ENCODE data around the gene DLG2. TPM values are rescaled to one million over a fixed set of nuclear protein-coding genes. Genes with fewer than 3 reads are reported as not detected.

DLG2 gene
- total and polyA plus RNA-seq, 2 of the 4 experiments (the other 2 are of a cell fraction): 0.31 to 0.36 TPM

DNA sequence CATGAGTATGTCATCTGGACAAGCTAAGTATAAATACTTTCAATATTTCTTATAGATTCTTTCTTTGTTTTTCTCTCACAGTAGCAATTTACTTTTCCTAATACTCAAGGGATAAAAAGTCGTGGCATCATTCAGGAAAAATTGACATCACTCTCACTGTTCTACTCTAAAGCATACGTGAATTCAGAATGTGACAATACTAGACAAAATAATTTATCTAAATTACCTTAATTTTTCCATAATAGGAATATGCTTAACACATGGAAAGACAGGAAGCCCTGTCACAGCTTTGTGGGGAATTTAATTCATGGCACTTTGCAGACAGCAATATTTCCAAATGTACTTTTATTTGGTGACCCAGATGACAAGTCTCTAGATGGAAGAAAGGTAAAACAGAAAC lies 394.6 kb downstream of the DLG2 start:
- in situ Hi-C loops (cut with MboI; ENCODE audit: low sequenced_read_pairs): no loop called here
- Histone ChIP-seq H3K4me1 (ENCODE audit: control insufficient read depth, insufficient read depth, low read length) (no peaks in the 10 kb centered on the region), H3K79me1 (ENCODE audit: low read depth in 1 of 2, low read length in 2 of 2) (no peaks in the 10 kb centered on the region), H3K14ac (replicated peaks; ENCODE audit: low read depth, low read length) (no peak overlapping the region), H4K91ac (ENCODE audit: insufficient read depth, low read depth, low read length) (no peak overlapping the region), H2BK15ac (ENCODE audit: low read depth, low read length) (no peak overlapping the region), H3K23ac (ENCODE audit: low read depth, low read length) (no peak overlapping the region), H3K27me3 (ENCODE audit: control insufficient read depth, insufficient read depth, low read length) (no peaks in the 10 kb centered on the region), H2BK5ac (ENCODE audit: low read depth, low read length, poor library complexity, severe bottlenecking) (no peak overlapping the region), H3K4me2 (ENCODE audit: low read depth, low read length) (no peak overlapping the region), H3K9ac (ENCODE audit: low read depth, low read length) (no peak overlapping the region), H4K5ac (ENCODE audit: low read depth, low read length) (no peak overlapping the region), H3K4me3 (ENCODE audit: insufficient read depth, low read depth, low read length) (no peak overlapping the region), H3K18ac (ENCODE audit: low read depth, low read length) (no peak overlapping the region), H2AK9ac (replicated peaks; ENCODE audit: low read depth, low read length, poor library complexity) (no peak overlapping the region), H4K20me1 (ENCODE audit: insufficient read depth, low read length) (no peaks in the 10 kb centered on the region), H3K4ac (ENCODE audit: low read depth, low read length) (no peak overlapping the region), H4K8ac (ENCODE audit: low read depth in 2 of 2, low read length in 2 of 2) (no peak overlapping the region), H3K36me3 (ENCODE audit: control insufficient read depth, insufficient read depth, low read length) (no peaks in the 10 kb centered on the region), H3K9me1 (ENCODE audit: insufficient read depth, low read length) (no peaks in the 10 kb centered on the region), H2BK20ac (ENCODE audit: low read depth, low read length) (no peak overlapping the region), H3K56ac (ENCODE audit: extremely low read depth, insufficient read depth, low read length) (no peak overlapping the region), H3K27ac (ENCODE audit: insufficient read depth, low read length) (no peak overlapping the region), H2AFZ (replicated peaks; ENCODE audit: low read length, poor library complexity) (no peak overlapping the region), H2AK5ac (ENCODE audit: low read depth, low read length) (no peak overlapping the region), H2BK120ac (ENCODE audit: low read depth, low read length) (no peak overlapping the region), H3K9me3 (ENCODE audit: control insufficient read depth, insufficient read depth, low read length) (no peaks in the 10 kb centered on the region)
- CTCF ChIA-PET: no interaction called here
- TF ChIP-seq, protein P1, sequence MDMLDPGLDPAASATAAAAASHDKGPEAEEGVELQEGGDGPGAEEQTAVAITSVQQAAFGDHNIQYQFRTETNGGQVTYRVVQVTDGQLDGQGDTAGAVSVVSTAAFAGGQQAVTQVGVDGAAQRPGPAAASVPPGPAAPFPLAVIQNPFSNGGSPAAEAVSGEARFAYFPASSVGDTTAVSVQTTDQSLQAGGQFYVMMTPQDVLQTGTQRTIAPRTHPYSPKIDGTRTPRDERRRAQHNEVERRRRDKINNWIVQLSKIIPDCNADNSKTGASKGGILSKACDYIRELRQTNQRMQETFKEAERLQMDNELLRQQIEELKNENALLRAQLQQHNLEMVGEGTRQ (IDR thresholded peaks at IDR 0.05; ENCODE audit: low read depth, low read length): no peak
- TF ChIP-seq, protein P2, sequence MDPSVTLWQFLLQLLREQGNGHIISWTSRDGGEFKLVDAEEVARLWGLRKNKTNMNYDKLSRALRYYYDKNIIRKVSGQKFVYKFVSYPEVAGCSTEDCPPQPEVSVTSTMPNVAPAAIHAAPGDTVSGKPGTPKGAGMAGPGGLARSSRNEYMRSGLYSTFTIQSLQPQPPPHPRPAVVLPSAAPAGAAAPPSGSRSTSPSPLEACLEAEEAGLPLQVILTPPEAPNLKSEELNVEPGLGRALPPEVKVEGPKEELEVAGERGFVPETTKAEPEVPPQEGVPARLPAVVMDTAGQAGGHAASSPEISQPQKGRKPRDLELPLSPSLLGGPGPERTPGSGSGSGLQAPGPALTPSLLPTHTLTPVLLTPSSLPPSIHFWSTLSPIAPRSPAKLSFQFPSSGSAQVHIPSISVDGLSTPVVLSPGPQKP (IDR thresholded peaks at IDR 0.05; ENCODE audit: borderline replicate concordance, low read depth, low read length): no peak
- TF ChIP-seq BHLHE40 (IDR thresholded peaks at IDR 0.05; ENCODE audit: low read depth, low read length) (no peak), RFX5 (IDR thresholded peaks at IDR 0.05; ENCODE audit: low read depth, low read length) (no peak), RAD21 (IDR thresholded peaks at IDR 0.05; ENCODE audit: low read length) (no peak), MAFK (IDR thresholded peaks at IDR 0.05; ENCODE audit: low read depth, low read length) (no peak), NFE2L2 (IDR thresholded peaks at IDR 0.05; ENCODE audit: low read depth, low read length) (no peak), POLR2A (IDR thresholded peaks at IDR 0.05; ENCODE audit: low read depth, low read length) (no peak), SMC3 (IDR thresholded peaks at IDR 0.05; ENCODE audit: low read depth, low read length) (no peak), CTCF (conservative IDR thresholded peaks at IDR 0.05; ENCODE audit: low read depth, low read length) (no peak), RCOR1 (IDR thresholded peaks at IDR 0.05; ENCODE audit: insufficient replicate concordance, low read length) (no peak), MAZ (IDR thresholded peaks at IDR 0.05; ENCODE audit: borderline replicate concordance, low read depth, low read length) (no peak), CHD1 (IDR thresholded peaks at IDR 0.05; ENCODE audit: low read depth, low read length) (no peak), MXI1 (IDR thresholded peaks at IDR 0.05; ENCODE audit: borderline replicate concordance, low read depth, low read length) (no peak), CEBPB (IDR thresholded peaks at IDR 0.05; ENCODE audit: low read depth, low read length) (no peak), FOS (IDR thresholded peaks at IDR 0.05; ENCODE audit: low read depth, low read length) (no peak)
- intact Hi-C loops (cut with micrococcal nuclease): no loop called here
- POLR2A ChIA-PET (ENCODE audit: unreplicated experiment): no interaction called here
- no peak for DNase-seq
- dilution Hi-C loops (cut with HindIII; ENCODE audit: low sequenced_read_pairs, unreplicated experiment): no loop called here
- no CpG with 5 or more reads among the region's 2 CpGs for WGBS, 2 experiments (ENCODE audit: extremely low coverage in 2 of 2, insufficient read length in 1 of 2)
- BruUV-seq (replicated peaks): no TSS peak
- no peak for ATAC-seq (ENCODE audit: low read depth)

All from IMR-90 (cell line).